ENCODE measurements around the gene PITPNM1. TPM values are rescaled to one million over a fixed set of nuclear protein-coding genes. Genes with fewer than 3 reads are reported as not detected.

Gene PITPNM1
- polyA plus RNA-seq, 1 donor from 2014 or later: 25.8 TPM

DNA sequence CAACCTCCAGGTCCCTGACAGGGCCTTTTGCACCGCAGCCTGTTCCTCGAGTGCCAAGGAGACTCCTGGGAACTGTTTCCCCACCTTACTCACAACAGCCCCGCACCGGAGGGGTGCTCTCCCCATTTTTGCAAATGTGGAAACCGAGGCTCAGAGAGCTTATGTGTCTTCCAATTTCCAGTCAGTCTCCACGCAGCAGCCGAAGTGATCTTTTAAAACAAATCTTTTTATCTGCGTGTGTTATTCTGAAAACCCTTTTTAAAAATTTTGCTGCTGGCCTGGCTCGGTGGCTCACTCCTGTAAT is 35.7 kb downstream of the PITPNM1 start:
- no peaks in the 10 kb centered on the region for H3K27me3 ChIP-seq (ENCODE audit: insufficient read depth, low read depth, low read length)
- no peak for TF ChIP-seq POLR2AphosphoS5 (IDR thresholded peaks at IDR 0.05)
- TF ChIP-seq, protein P1, sequence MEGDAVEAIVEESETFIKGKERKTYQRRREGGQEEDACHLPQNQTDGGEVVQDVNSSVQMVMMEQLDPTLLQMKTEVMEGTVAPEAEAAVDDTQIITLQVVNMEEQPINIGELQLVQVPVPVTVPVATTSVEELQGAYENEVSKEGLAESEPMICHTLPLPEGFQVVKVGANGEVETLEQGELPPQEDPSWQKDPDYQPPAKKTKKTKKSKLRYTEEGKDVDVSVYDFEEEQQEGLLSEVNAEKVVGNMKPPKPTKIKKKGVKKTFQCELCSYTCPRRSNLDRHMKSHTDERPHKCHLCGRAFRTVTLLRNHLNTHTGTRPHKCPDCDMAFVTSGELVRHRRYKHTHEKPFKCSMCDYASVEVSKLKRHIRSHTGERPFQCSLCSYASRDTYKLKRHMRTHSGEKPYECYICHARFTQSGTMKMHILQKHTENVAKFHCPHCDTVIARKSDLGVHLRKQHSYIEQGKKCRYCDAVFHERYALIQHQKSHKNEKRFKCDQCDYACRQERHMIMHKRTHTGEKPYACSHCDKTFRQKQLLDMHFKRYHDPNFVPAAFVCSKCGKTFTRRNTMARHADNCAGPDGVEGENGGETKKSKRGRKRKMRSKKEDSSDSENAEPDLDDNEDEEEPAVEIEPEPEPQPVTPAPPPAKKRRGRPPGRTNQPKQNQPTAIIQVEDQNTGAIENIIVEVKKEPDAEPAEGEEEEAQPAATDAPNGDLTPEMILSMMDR (IDR thresholded peaks at IDR 0.05; ENCODE audit: poor library complexity, severe bottlenecking): peak; percentile 4
- no peak for TF ChIP-seq RAD21 (conservative IDR thresholded peaks at IDR 0.05)
- peak; percentile 11 for TF ChIP-seq SMC3 (conservative IDR thresholded peaks at IDR 0.05; ENCODE audit: poor library complexity)
- peak overlapping the region; percentile 48 for H3K4me2 ChIP-seq (ENCODE audit: low read length)
- no peaks in the 10 kb centered on the region for H3K9me3 ChIP-seq (ENCODE audit: low read length)
- H3K4me3 ChIP-seq (ENCODE audit: low read length): peak overlapping the region; percentile 95
- peak overlapping the region; percentile 68 for H3K27ac ChIP-seq (ENCODE audit: low read length)
- H3K36me3 ChIP-seq (ENCODE audit: insufficient read depth, low read length): no peaks in the 10 kb centered on the region
- no peaks in the 10 kb centered on the region for H3F3A ChIP-seq (ENCODE audit: insufficient read depth, low read length, poor library complexity, severe bottlenecking)
- H2AFZ ChIP-seq (ENCODE audit: low read depth, low read length): peak overlapping the region; percentile 48
- no peaks in the 10 kb centered on the region for H3K79me2 ChIP-seq (replicated peaks; ENCODE audit: insufficient read depth, low read length)
- peak overlapping the region; percentile 67 for H3K9ac ChIP-seq (ENCODE audit: low read length)
- H3K9me2 ChIP-seq (ENCODE audit: insufficient read depth, low read length): no peaks in the 10 kb centered on the region
- no peaks in the 10 kb centered on the region for H4K20me1 ChIP-seq (ENCODE audit: insufficient read depth)

DNA sequence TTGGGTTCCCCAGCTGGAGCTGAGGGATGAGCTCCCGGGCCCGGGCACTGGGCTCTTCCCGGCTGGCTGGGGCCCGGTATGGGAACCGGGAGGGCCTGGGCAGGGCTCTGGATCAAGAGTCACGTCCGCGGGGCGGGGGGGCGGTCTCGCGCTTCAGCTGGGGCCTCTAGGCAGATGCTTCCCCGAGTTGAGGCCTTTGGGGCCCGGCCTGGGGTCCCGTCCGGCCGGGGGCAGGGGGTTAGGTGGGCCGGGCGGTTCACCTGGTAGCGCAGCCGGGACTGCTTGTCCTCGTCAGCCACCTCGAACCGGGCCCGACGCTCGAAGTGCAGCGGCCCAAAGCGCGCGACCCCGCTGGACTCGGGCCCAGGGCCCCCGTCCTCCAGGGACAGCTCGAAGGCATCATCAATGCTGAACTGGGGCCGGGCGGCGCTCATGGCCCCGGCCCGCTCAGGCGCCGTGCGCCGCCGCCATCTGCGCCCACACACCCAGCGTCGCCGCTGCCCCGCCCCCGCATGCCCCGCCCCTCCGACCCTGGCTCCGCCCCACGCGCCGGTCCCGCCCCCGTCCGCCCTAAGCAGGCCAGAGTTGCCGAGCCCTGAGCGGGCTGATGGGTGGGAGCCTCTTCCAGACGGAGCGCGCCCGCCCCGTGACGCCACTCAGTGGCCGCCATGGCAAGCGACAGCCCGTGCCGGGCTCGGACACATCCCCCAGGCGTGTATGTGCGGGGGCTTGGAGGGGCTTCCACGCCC is 36.2 kb downstream of the PITPNM1 start, which contains the start of gene TMEM134:
TSS of gene TMEM134 (minus strand) at position 493 of the 749 bp plus-strand sequence. CDS start at position 434, 59 bp downstream.
- Histone ChIP-seq H4K20me1 (ENCODE audit: insufficient read depth) (no peaks in the 10 kb centered on the region), H3K27me3 (ENCODE audit: insufficient read depth, low read depth, low read length) (no peaks in the 10 kb centered on the region), H3K36me3 (ENCODE audit: insufficient read depth, low read length) (no peaks in the 10 kb centered on the region), H3K9me2 (ENCODE audit: insufficient read depth, low read length) (no peaks in the 10 kb centered on the region), H3F3A (ENCODE audit: insufficient read depth, low read length, poor library complexity, severe bottlenecking) (no peaks in the 10 kb centered on the region), H2AFZ (ENCODE audit: low read depth, low read length) (peak within 1 kb of the TSS; percentile 80), H3K79me2 (replicated peaks; ENCODE audit: insufficient read depth, low read length) (no peaks in the 10 kb centered on the region), H3K9ac (ENCODE audit: low read length) (peak within 1 kb of the TSS; percentile 86), H3K9me3 (ENCODE audit: low read length) (no peaks in the 10 kb centered on the region), H3K4me2 (ENCODE audit: low read length) (peak within 1 kb of the TSS; percentile 94), H3K4me3 (ENCODE audit: low read length) (peak within 1 kb of the TSS; percentile 95), H3K27ac (ENCODE audit: low read length) (peak within 1 kb of the TSS; percentile 68)
- TF ChIP-seq POLR2AphosphoS5 (IDR thresholded peaks at IDR 0.05) (peak; percentile 82), EP300 (conservative IDR thresholded peaks at IDR 0.05; ENCODE audit: poor library complexity, severe bottlenecking) (peak; percentile 25), RAD21 (conservative IDR thresholded peaks at IDR 0.05) (peak; percentile 66), MXI1 (conservative IDR thresholded peaks at IDR 0.05; ENCODE audit: poor library complexity, severe bottlenecking) (peak; percentile 79), SMC3 (conservative IDR thresholded peaks at IDR 0.05; ENCODE audit: poor library complexity) (peak; percentile 77), TAF1 (IDR thresholded peaks at IDR 0.05; ENCODE audit: low read depth) (no peak), EZH2 (IDR thresholded peaks at IDR 0.05; ENCODE audit: borderline replicate concordance, insufficient read depth, low read length, poor library complexity, severe bottlenecking) (no peak)
- TF ChIP-seq, protein P1 (IDR thresholded peaks at IDR 0.05; ENCODE audit: poor library complexity, severe bottlenecking): peak; percentile 72
- TF ChIP-seq, protein P2, sequence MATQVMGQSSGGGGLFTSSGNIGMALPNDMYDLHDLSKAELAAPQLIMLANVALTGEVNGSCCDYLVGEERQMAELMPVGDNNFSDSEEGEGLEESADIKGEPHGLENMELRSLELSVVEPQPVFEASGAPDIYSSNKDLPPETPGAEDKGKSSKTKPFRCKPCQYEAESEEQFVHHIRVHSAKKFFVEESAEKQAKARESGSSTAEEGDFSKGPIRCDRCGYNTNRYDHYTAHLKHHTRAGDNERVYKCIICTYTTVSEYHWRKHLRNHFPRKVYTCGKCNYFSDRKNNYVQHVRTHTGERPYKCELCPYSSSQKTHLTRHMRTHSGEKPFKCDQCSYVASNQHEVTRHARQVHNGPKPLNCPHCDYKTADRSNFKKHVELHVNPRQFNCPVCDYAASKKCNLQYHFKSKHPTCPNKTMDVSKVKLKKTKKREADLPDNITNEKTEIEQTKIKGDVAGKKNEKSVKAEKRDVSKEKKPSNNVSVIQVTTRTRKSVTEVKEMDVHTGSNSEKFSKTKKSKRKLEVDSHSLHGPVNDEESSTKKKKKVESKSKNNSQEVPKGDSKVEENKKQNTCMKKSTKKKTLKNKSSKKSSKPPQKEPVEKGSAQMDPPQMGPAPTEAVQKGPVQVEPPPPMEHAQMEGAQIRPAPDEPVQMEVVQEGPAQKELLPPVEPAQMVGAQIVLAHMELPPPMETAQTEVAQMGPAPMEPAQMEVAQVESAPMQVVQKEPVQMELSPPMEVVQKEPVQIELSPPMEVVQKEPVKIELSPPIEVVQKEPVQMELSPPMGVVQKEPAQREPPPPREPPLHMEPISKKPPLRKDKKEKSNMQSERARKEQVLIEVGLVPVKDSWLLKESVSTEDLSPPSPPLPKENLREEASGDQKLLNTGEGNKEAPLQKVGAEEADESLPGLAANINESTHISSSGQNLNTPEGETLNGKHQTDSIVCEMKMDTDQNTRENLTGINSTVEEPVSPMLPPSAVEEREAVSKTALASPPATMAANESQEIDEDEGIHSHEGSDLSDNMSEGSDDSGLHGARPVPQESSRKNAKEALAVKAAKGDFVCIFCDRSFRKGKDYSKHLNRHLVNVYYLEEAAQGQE (IDR thresholded peaks at IDR 0.05; ENCODE audit: borderline replicate concordance): no peak
